OCI-LY7 (cell line): ENCODE measurements around the gene KCNQ5. TPM values are rescaled to one million over a fixed set of nuclear protein-coding genes. Genes with fewer than 3 reads are reported as not detected.

Source experiments
- BruUV-seq: library from RNA; stranded (reverse); fragments of 400-500 nt; replicated peaks from 2 replicates; lab custom pipeline; 2021; lab: Mats Ljungman, UMichigan
- CTCF ChIA-PET: fragments of 300-600 bp; sonication (Branson Sonifier 250); formaldehyde crosslinking; loops from one replicate; lab custom pipeline; 2022; ENCODE audit warnings: antibody characterized with exemption; ENCODE audit not compliant: unreplicated experiment; lab: Charles Lee
- POLR2A ChIA-PET: fragments of 300-600 bp; sonication (Branson Sonifier 250); formaldehyde crosslinking; loops from one replicate; lab custom pipeline; 2022; ENCODE audit warnings: antibody characterized with exemption; lab: Charles Lee
- DNase-seq: peaks from one replicate; pipeline ENCODE4 v3.0.0-alpha.2; 2015; ENCODE audit warnings: low spot score
- H2AFZ ChIP-seq: fragments of 200-600 bp; sonication (generic), shearing (Covaris generic); 2 replicates; pipeline ENCODE4 v1.6.1; 2014; ENCODE audit warnings: mild to moderate bottlenecking, antibody characterized with exemption, low read length, moderate library complexity
- H3K27ac ChIP-seq: fragments of 200-600 bp; sonication (generic); 2 replicates; pipeline ENCODE4 v1.5.1; 2014; ENCODE audit warnings: mixed run types, low read depth, mild to moderate bottlenecking, moderate library complexity, low read length, inconsistent platforms; ENCODE audit not compliant: poor library complexity, severe bottlenecking
- H3K36me3 ChIP-seq: fragments of 200-600 bp; sonication (generic); 2 replicates; pipeline ENCODE4 v1.6.1; 2014; ENCODE audit warnings: mild to moderate bottlenecking, antibody characterized with exemption, low read length, moderate library complexity, mixed read lengths; ENCODE audit not compliant: insufficient read depth
- H3K4me1 ChIP-seq: fragments of 200-600 bp; sonication (generic); 2 replicates; pipeline ENCODE4 v1.5.1; 2014; ENCODE audit warnings: mild to moderate bottlenecking, low read length; ENCODE audit not compliant: insufficient read depth, poor library complexity, severe bottlenecking
- H3K4me2 ChIP-seq: fragments of 200-600 bp; sonication (generic); 2 replicates; pipeline ENCODE4 v1.6.1; 2014; ENCODE audit warnings: mild to moderate bottlenecking, low read length
- H3K4me3 ChIP-seq: fragments of 200-600 bp; sonication (generic); 2 replicates; pipeline ENCODE4 v1.5.1; 2014; ENCODE audit warnings: mild to moderate bottlenecking, low read depth, low read length; ENCODE audit not compliant: poor library complexity, severe bottlenecking
- H3K79me2 ChIP-seq: fragments of 200-600 bp; sonication (generic); 2 replicates; pipeline ENCODE4 v1.6.1; 2016; ENCODE audit warnings: low read depth, mild to moderate bottlenecking, low read length, moderate library complexity, mixed read lengths; ENCODE audit not compliant: insufficient read depth
- H3K9me2 ChIP-seq: fragments of 200-600 bp; sonication (generic); 2 replicates; pipeline ENCODE4 v1.6.1; 2016; ENCODE audit warnings: mild to moderate bottlenecking, low read length, mixed read lengths; ENCODE audit not compliant: insufficient read depth
- H3K9me3 ChIP-seq: fragments of 200-600 bp; sonication (generic); 2 replicates; pipeline ENCODE4 v1.6.1; 2014; ENCODE audit warnings: mild to moderate bottlenecking, mixed run types, low read length, mixed read lengths
- H4K20me1 ChIP-seq: fragments of 200-600 bp; sonication (generic); 2 replicates; pipeline ENCODE4 v1.6.1; 2014; ENCODE audit warnings: mild to moderate bottlenecking, antibody characterized with exemption, low read length, moderate library complexity, mixed read lengths; ENCODE audit not compliant: insufficient read depth
- EZH2phosphoT487 ChIP-seq: fragments of 200-600 bp; sonication (generic); IDR thresholded peaks from 2 replicates; pipeline ENCODE4 v1.6.1; 2018; ENCODE audit warnings: low read depth, borderline replicate concordance, mild to moderate bottlenecking, mixed run types, antibody characterized with exemption, low read length, moderate library complexity, mixed read lengths
- intact Hi-C: fragments of 100-400 bp; cut with micrococcal nuclease; formaldehyde crosslinking; loops from one replicate; pipeline ENCODE4 v1.10.0; 2022; ENCODE audit not compliant: unreplicated experiment
- total RNA-seq, 2 experiments: library from RNA; depleted of rRNA in 1 of 2; stranded (reverse); fragments of >200 nt in 1 of 2; shearing (Covaris generic) in 1 of 2; gene quantifications; 2 replicates each; pipeline ENCODE4 v1.2.3, GENCODE V29; 2014 to 2022
- TF ChIP-seq, protein P1 (sequence below): fragments of 200-600 bp; sonication (generic); conservative IDR thresholded peaks from 2 replicates; pipeline ENCODE4 v1.5.1; 2014; ENCODE audit warnings: mild to moderate bottlenecking, antibody characterized with exemption, low read length, moderate library complexity, mixed read lengths

KCNQ5 gene
- total RNA-seq, 2 experiments from 2014 or later = 26.1 to 29.7 TPM

DNA sequence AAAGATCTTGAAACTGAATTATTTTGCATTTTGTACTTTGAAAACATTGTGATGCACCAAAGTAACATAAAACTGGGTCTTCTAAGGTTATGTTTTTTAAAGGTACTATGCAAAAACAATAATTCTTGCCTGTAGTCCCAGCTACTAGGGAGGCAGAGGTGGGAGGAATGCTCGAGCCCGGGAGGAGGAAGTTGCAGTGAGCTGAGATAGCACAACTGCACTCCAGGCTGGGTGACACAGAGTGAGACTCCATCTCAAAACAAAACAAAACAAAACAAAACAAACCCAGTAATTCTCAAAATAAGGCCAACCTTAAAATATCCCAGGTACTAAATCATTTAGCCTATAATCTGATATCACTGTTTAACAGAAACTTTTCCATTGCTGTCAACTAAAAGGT lies 333.8 kb downstream of the KCNQ5 start:
- Histone ChIP-seq H3K79me2 (no peaks in the 10 kb centered on the region), H3K4me3 (no peak overlapping the region), H3K4me2 (no peak overlapping the region)

DNA sequence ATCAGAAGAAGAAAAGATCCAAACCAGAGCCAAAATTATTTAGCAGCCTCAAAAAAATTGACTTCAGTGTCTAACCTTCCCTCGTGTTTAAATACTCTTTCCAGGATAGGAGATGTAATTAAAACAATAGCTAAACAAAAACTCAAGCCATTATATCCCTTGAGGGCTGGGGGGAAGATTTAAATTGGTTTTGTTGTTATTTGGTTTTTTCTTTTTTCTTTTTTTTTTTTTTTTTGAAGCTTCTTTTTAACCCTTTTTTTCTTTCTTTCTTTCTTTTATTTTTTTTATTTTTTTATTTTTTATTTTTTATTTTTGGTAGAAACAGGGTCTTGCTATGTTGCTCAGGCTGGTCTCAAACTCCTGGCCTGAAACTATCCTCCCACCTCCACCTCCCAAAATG lies 334.4 kb downstream of the KCNQ5 start:
- ChIA-PET CTCF (no interaction called here), POLR2A (interaction anchor here (0.6 to 1.5 kb wide), 6 partner anchors 9 to 458 kb away, joined by 3 to 6 read pairs (median 4); no protein-coding TSS in a partner anchor)
- Histone ChIP-seq H3K79me2 (no peaks in the 10 kb centered on the region), H3K4me3 (no peak overlapping the region), H4K20me1 (peaks cover 5% of the 10 kb centered on the region; the same call in 1 of the 2 replicates), H2AFZ (no peak overlapping the region), H3K9me2 (no peaks in the 10 kb centered on the region), H3K27ac (no peak overlapping the region), H3K4me1 (no peaks in the 10 kb centered on the region), H3K36me3 (no peaks in the 10 kb centered on the region), H3K4me2 (no peak overlapping the region), H3K9me3 (no peaks in the 10 kb centered on the region)
- intact Hi-C loops = no loop called here
- BruUV-seq = no TSS peak
- TF ChIP-seq, protein P1, sequence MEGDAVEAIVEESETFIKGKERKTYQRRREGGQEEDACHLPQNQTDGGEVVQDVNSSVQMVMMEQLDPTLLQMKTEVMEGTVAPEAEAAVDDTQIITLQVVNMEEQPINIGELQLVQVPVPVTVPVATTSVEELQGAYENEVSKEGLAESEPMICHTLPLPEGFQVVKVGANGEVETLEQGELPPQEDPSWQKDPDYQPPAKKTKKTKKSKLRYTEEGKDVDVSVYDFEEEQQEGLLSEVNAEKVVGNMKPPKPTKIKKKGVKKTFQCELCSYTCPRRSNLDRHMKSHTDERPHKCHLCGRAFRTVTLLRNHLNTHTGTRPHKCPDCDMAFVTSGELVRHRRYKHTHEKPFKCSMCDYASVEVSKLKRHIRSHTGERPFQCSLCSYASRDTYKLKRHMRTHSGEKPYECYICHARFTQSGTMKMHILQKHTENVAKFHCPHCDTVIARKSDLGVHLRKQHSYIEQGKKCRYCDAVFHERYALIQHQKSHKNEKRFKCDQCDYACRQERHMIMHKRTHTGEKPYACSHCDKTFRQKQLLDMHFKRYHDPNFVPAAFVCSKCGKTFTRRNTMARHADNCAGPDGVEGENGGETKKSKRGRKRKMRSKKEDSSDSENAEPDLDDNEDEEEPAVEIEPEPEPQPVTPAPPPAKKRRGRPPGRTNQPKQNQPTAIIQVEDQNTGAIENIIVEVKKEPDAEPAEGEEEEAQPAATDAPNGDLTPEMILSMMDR = no peak
- no peak for TF ChIP-seq EZH2phosphoT487
- no peak for DNase-seq

More for the DNA sequence above, 333.8 kb downstream of the KCNQ5 start:
- TF ChIP-seq, protein P1 = no peak
- no peak for TF ChIP-seq EZH2phosphoT487
- no peak overlapping the region for H3K27ac ChIP-seq
- no peaks in the 10 kb centered on the region for H3K36me3 ChIP-seq
- ChIA-PET CTCF (no interaction called here), POLR2A (interaction anchor here (0.7 kb wide), 1 partner anchor 245 kb away, joined by 4 read pairs; no protein-coding TSS in a partner anchor)
- no peak overlapping the region for H2AFZ ChIP-seq
- no peaks in the 10 kb centered on the region for H3K9me3 ChIP-seq
- DNase-seq = no peak
- no peaks in the 10 kb centered on the region for H3K4me1 ChIP-seq
- intact Hi-C loops = no loop called here
- peaks cover 5% of the 10 kb centered on the region; the same call in 1 of the 2 replicates for H4K20me1 ChIP-seq
- no peaks in the 10 kb centered on the region for H3K9me2 ChIP-seq
- BruUV-seq = no TSS peak

DNA sequence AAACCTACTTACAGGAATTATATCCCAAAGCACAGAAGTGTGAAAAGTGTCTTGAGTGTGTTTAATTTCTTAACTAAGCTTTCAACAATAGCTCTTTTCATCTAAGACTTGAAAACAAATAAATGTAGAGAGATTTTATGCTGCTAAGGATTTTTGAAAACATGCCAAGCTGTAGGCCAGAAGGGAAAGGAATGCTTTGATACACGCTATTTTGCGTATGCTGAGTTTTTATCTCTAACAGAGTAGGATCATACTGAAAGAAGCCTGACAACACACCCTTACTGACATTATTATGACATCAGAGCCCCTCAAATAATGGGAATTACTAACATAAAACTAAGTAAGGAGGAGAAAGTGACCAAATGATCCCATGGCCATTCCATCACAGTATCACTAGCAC lies 338.0 kb downstream of the KCNQ5 start:
- intact Hi-C loops = no loop called here
- POLR2A ChIA-PET = interaction anchor here (0.7 kb wide), 1 partner anchor 91 kb away, joined by 4 read pairs; no protein-coding TSS in a partner anchor

More for the DNA sequence above, 338.0 kb downstream of the KCNQ5 start:
- Histone ChIP-seq H3K36me3 (no peaks in the 10 kb centered on the region), H3K27ac (no peak overlapping the region), H2AFZ (no peak overlapping the region), H3K79me2 (no peaks in the 10 kb centered on the region), H4K20me1 (no peaks in the 10 kb centered on the region; the same call in 1 of the 2 replicates), H3K4me2 (no peak overlapping the region), H3K4me1 (no peaks in the 10 kb centered on the region), H3K4me3 (no peak overlapping the region), H3K9me2 (no peaks in the 10 kb centered on the region), H3K9me3 (no peaks in the 10 kb centered on the region)
- no TSS peak for BruUV-seq
- DNase-seq = no peak
- TF ChIP-seq, protein P1 = no peak
- TF ChIP-seq EZH2phosphoT487 = no peak
- CTCF ChIA-PET = no interaction called here
